Measurements from ENCODE around the gene PLCD3.

The PLCD3 gene

DNA sequence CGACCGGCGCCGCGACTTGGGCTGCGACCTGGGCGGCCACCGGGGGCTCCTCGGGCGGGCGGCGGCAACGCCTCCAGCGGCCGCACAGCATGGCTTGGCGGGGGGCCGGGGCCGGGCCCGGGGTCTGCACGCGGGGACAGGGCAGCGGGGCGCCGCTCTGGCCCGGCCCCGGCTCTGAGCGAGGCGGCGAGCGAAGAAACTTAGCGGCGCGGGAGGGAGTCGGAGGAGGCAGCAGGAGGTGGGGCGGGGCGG lies at the start of gene PLCD3:
TSS of gene PLCD3 (minus strand) at position 196 of the 252 bp plus-strand sequence. CDS start at position 91, 105 bp downstream.
- DNase-seq (ENCODE audit: low read depth), result no peak

- no peak for DNase-seq (ENCODE audit: low read depth)
Observed at GRCh38 chr17:45177563-45177962, 45.2 kb upstream of the PLCD3 start.

DNA sequence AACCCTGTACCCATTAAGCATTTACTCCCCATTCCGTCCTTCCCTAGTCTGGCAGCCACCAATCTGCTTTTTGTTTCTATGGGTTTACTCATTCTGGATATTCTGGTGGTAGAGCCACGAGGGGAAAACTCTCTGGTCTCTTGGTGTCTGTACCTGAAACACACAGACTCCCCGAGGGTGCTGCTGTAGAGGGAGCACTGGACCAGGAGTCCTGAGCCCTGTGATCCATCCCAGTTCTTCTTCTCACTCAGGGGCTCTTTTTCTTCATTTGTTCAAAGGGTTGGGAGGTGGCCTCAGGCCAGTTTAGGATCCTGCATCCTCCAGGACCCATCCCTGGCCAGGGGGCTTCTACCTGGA lies 43.4 kb upstream of the PLCD3 start:
- DNase-seq (ENCODE audit: low read depth), result no peak

- DNase-seq (ENCODE audit: low read depth), result peak; percentile 33
Observed at GRCh38 chr17:45172541-45173286, 40.4 kb upstream of the PLCD3 start.

- DNase-seq (ENCODE audit: low read depth), result no peak
Observed at GRCh38 chr17:45172232-45172540, 39.9 kb upstream of the PLCD3 start.

- no peak for DNase-seq (ENCODE audit: low read depth)
Observed at GRCh38 chr17:45171338-45172231, 39.3 kb upstream of the PLCD3 start.

GRCh38 chr17:45170931-45171337 lies 38.6 kb upstream of the PLCD3 start:
- DNase-seq (ENCODE audit: low read depth), result no peak

- DNase-seq (ENCODE audit: low read depth), result no peak
Observed at GRCh38 chr17:45170280-45170930, 38.1 kb upstream of the PLCD3 start.

- no peak for DNase-seq (ENCODE audit: low read depth)
Observed at GRCh38 chr17:45168991-45169752, 36.9 kb upstream of the PLCD3 start.

DNA sequence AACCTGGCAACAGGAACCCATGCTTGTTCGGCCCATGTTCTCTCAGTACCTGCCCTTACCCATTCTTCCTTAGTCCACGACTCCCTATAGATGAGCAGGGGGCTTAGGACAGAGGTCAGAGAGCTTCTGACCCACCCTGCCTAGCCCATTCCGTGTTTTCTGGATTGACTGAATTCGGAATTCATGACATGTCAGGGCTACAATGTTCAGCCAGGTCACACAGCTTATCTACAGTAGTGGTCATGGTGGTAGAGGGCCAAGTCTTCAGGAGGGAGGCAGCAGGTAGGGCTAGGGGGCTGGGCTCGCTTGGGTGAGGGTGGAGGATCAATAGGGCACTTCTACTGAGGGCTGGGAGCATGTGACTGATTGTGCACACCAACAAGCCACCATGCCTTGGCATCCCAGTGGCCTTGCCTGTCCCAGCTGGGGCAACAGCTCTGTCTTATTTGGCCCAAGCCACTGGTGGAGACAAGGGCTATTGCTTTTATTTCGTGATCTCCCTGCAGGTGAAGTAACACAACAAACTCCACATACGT lies 32.5 kb upstream of the PLCD3 start:
- no peak for DNase-seq (ENCODE audit: low read depth)

DNA sequence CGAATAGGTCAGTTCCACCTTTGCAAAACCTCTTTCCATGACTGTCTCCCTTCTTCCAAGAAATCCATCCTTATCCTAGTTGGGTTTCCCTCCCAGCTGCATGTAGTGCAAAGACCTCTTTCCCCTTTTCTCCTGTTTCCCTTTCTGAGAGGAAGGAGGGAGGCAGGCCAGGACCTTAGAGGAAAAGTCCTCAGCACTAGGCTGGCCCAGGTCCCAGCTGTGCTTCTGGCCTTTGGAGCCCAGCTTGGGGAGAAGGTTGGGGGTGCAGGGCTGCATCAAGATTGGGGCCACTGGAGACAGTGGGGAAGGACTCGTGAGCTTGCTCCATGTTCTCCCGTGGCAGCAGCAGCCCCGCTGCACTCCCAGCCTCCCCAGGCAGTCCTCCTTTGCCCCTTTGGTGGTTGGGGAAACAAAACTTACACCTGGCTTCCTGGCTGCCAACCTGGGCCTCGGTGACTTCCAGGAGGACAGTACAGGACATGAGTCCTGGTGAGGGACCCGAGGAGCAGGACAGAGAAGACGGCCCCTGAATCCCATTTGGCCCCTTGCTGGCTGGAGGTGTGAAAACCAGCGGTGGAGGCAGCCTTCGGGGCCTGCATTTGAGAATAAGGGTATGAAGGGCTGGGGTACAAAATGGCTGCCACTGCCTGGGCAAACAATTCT lies 29.8 kb upstream of the PLCD3 start:
- no peak for DNase-seq (ENCODE audit: low read depth)

DNA sequence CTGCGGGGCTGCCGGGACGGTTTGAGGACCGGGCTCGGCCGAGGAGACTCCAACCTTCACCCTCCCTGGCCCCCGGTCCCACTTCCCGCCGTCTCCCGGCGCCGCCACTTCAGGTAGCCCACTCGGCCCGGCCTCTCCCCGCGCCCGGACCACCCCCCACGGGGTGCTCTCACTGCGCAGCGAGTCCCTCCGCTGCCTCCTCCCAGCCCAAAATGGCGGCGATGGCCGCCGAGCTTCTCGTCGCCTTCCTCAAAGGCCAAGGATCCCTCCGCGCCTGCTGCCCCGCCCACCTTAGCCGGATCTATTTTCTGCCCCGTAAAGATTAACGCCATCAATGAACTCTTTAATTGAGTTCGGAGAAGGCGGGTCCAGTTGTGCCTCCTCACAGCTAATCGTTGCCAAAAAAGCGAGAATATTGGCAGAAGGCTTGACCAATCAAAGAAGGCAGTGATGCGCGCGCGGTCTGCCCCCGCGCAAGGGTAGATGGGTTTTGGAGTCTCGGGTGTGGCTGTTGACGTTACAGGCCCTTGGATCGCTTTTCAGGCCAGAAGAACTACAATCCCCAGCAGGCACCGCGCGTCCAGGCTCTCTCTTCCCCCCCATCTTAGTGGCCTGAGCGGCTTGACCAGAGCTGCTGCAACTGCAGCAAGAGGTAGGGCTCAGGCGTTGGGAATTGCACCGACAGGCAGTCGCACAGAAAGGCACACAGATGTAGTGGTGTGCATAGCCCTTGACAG lies 29.1 kb upstream of the PLCD3 start, which contains the start of gene HEXIM2:
TSS of gene HEXIM2 (plus strand) at position 588 of the 737 bp plus-strand sequence. CDS start 919 bp downstream, outside the sequence.
- DNase-seq (ENCODE audit: low read depth), result peak; percentile 97

DNA sequence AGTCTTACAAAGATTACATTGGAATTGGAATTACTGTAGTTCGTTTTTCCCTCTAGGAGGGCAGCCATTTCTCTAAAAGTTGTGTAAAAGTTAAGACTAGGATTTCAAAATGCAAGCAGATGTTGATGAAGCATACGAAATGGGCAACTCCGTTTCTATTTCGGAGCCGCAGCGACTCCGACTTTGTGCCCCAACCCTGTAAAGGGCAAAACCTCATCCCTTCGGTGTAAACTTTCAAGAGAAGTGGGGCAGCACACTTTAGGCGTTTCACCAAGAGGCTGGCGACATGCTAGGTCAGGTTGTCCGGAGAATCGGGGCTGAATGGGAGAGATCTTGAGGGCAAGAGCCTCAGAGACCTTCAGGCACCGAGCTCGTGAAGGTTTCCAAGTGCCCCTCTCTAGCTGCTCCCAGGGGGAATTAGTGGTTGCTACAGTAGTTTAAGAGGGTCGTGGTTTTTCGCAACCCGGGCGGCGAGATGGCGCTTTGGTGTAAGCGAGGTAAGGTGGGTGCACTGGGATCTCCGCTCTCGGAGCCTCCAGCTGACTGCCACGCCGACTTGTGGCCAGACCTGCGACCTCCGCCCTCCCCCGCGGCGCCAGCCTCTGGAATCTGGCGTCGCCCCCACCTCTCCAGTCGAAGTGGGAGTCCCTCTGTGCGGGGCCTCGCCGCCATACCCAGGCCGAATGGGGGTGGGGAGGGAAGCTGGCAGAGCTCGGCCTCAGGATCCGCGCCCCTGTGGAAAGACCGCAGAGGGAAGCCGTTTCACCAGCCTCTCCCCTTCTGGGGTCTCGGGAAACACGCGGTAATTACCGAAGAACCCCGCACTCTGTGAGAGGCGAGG lies 28.4 kb upstream of the PLCD3 start:
- no peak for DNase-seq (ENCODE audit: low read depth)

- DNase-seq (ENCODE audit: low read depth), result no peak
Observed at GRCh38 chr17:45156242-45156641, 23.9 kb upstream of the PLCD3 start.

DNA sequence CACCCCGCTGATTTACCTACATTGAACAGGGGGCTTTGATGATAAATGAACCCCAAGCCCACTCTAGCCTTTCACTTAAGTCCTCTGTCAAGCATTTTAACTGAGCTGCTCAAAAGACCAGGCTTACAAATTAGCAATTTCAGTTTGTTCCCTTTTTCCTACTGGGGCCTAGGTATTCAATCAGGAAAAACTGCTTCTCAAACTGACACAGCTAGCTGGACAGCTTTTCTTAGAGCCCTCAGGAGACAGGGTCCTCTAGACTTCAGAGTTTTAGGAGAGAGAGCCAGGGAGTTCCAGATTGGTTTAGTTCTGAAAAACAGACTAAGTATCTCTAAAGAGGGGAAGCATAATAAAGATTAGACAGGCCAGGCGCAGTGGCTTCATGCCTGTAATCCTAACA lies 23.2 kb upstream of the PLCD3 start:
- DNase-seq (ENCODE audit: low read depth), result no peak

DNA sequence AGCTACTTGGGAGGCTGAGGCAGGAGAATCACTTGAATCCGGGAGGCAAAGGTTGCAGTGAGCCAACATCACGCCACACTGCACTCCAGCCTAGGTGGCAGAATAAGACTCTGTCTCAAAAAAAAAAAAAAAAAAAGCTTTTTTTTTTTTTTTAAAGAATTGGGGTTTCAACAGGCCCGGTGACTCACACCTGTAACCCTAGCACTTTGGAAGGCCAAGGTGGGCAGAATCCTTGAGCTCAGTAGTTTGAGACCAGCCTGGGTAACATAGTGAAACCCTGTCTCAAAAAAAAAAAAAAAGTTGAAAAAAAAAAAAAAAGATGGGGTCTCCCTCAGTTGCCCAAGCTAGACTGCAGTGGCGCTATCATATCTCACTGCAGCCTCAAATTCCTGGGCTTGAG lies 22.7 kb upstream of the PLCD3 start:
- DNase-seq (ENCODE audit: low read depth), result no peak

GRCh38 chr17:45150911-45151809 lies 18.8 kb upstream of the PLCD3 start:
- no peak for DNase-seq (ENCODE audit: low read depth)

Data from stimulated activated CD8-positive, alpha-beta memory T cell treated with anti-CD3 and anti-CD28 coated beads, Interleukin-7, amount 100 ng/mL, for 24 hours (primary cell).